GM18861 (cell line): ENCODE results near the gene OGFR.
"Not testable (repeated sequence)": the region's sequence is repeated elsewhere in the genome, so short reads cannot be mapped to it uniquely, and the experiment has no call there.

ENCODE experiments used
- ATAC-seq: cut with Tn5 transposase; IDR thresholded peaks from one replicate; pipeline ENCODE4 v1.9.1; 2021; ENCODE audit not compliant: unreplicated experiment

Gene OGFR

DNA sequence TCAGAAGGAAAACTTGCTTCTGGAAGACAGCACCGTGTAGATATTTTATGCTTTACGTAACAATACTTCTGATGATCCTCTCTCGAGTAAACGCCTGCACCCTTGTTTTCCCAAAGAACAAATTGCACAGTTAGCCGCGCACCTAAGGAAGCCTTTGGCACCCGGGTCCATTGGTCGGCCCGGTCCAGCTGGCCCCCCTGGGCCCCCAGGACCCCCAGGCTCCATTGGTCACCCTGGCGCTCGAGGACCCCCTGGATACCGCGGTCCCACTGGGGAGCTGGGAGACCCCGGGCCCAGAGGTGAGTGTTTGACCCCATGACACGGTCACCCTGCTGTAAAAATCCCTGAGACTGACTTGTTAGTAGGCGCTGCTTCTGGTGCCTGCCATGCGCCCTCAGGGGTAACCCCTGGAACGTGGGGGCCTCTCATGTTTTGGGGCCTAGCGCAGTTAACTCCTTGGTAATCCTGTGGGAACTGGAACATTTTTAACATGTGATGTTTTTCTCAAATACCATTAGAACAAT lies 32.4 kb downstream of the OGFR start:
- no peak for ATAC-seq

DNA sequence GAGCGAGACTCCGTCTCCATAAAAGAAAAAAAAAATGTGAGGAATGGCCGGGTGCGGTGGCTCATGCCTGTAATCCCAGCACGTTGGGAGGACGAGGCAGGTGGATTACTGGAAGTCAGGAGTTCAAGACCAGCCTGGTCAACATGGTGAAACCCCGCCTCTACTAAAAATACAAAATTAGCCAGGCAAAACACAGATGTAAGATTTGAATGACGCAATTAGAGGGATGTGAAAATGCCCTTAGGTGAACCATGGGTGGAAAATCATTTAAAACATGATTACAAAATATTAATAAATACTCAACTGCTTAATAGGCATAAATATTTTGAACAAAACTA lies 33.1 kb downstream of the OGFR start:
- ATAC-seq = no peak

DNA sequence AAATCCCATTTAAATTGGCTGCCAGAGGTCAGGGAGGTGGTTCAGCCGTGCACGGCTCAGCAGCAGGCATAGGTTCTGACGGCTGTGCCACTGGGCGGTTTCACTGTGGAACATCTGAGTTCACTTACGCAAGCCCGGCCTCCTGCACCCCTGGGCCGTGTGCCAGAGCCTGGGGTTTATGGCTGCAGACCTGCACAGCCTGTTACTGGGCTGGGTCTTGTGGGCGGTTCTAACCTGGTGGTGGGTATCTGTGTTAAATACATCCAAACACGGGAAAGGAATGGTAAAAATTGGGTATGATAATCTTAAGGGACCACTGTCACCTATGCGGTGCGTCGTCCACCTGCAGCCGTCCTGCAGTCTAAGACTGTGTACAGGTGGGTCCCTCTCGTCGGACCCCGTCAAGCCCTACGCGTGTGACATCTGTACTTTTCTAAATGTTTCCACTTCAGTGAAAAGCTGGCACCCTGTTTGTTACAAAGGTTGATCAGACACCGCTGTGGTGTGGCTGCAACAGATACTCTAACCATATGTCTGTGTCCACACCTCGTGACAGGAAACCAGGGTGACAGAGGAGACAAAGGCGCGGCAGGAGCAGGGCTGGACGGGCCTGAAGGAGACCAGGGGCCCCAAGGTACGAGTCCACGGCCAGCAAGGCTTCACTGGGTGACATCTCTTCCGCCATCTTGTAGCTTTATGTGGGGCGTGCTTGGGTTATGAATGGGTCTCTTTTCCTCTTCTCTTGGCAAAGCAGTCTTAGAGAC lies 33.7 kb downstream of the OGFR start:
- peak; percentile 64 for ATAC-seq

DNA sequence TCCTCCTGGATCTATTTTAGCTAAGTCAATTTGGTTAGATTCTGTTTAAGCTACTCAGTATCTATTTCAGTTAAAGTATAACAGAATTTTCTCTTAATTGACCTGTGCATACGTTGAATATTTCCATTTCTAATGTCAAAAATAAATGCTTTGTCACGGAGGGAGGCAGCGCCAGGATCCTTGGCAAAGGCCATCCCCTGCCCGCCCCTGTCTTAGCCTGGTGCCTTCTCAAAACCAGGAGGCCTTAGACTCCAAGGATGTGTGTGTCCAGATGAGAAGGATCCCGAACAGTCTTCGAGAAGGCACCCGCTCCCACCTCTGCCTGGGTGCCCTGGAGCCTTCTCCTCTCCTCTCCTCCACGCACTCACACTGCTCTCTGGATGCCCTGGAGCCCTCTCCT lies 34.6 kb downstream of the OGFR start:
- ATAC-seq = no peak

DNA sequence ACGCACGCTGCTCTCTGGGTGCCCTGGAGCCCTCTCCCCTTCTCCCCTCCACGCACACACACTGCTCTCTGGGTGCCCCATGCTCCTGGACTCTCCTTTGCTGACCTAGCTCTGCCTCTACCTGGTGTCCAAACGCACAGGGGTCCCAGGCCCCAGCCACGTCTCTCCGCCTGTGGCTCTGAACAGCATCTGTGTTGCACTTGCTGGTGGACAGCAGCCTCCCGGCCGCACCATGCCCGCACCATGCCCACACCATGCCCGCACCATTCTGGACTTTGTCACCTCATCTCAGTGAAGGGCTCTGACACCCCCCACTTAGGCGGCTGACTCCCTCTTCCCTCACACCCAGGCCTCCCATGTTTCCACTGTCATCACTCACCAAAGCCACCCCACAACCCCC lies 35.2 kb downstream of the OGFR start:
- ATAC-seq = no peak

DNA sequence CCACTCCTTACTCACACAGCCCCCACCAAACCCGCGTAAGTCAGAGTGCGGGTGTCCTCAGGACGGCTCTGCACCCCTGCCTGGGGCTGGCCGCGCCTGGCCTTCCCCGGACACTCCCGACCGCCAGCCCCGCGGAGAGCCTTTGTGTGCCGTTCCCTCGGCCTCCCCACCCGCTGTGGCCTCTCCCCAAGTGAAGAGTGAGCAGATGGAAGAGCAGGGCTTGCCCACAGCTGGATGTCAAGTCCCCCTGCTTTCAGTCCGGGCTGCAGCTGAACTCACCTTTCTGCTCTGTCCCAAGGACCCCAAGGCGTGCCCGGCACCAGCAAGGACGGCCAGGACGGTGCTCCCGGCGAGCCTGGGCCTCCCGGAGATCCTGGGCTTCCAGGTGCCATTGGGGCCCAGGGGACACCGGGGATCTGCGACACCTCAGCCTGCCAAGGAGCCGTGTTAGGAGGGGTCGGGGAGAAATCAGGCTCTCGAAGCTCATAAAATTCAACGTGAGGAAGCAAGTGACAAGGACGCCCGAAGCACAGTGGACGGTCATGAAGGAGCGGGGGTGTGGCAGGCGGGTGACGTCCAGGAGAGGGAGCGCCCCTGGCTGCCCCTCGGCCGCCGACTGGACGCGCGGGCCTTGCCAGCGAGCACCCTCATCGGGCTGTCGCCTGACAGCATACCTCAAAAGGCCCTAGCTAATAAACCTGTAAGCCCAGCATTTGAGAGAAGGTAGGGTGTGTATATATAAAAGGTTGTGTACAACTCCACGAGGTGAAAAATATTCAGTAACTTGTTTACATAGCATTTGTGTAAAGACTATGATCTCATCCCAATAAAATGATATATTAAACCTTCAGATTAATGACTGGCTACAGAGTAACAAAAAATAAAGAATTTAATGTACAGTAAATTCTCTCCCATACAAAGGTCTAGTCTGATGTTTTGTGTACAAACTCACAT lies 35.9 kb downstream of the OGFR start:
- ATAC-seq = no peak

DNA sequence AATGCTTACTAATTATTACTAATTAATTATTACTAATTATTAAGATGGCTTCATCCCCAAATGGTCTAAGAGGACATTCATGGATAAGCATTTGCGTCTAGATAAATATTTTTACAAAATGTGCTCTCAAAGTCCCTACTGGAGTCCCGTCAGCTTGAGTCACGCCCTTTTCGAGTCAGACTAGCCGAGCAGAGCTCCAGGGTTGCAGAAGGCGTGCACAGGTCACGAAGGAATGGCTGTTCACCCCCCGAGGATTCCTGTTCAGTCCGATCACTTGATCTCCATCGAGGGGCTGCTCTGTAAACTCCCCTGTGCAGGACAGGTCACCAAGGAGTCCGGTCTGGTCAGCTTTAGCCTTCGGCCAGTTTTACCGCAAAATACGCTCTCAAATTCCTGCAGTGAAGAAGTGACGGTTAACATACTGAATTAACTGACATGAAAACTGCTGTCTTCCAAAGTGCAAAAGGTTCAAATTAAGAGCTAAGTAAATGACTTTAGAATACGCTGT lies 37.1 kb downstream of the OGFR start:
- no peak for ATAC-seq

DNA sequence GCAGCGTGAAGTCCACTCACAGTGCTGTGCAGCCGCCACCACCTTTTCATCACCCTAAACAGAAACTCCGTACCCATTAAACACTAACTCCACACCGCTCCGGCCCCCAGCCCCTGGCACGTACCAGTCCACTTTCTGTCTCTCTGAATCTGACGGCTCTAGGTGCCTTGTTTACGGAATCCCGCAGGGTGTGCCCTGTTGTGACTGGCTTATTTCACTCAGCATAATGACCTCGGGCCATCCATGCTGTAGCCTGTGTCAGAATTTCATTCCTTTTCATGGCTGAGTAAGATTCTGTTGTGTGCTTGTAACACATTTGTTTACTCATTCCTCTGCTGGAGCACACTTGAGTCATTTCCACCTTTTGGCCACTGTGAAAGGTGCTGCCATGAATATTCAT lies 39.0 kb downstream of the OGFR start:
- ATAC-seq = no peak

DNA sequence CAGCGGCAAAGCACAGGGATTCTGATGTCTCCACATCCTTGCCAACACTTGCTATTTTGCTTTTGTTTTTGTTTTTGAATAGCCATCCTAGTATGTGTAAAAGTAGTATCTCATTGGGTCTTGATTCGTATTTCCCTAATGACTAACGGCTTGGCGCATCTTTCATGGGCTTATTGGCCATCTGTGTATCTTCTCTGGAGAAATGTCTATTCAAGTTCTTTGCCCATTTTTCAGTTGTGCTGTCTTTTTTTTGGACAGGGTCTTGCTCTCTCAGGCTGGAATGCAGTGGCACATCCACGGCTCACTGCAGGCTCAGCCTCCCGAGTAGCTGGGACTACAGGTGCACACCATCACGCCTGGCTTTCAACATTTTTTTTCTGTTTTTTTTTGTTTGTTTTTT lies 39.5 kb downstream of the OGFR start:
- ATAC-seq = no peak

DNA sequence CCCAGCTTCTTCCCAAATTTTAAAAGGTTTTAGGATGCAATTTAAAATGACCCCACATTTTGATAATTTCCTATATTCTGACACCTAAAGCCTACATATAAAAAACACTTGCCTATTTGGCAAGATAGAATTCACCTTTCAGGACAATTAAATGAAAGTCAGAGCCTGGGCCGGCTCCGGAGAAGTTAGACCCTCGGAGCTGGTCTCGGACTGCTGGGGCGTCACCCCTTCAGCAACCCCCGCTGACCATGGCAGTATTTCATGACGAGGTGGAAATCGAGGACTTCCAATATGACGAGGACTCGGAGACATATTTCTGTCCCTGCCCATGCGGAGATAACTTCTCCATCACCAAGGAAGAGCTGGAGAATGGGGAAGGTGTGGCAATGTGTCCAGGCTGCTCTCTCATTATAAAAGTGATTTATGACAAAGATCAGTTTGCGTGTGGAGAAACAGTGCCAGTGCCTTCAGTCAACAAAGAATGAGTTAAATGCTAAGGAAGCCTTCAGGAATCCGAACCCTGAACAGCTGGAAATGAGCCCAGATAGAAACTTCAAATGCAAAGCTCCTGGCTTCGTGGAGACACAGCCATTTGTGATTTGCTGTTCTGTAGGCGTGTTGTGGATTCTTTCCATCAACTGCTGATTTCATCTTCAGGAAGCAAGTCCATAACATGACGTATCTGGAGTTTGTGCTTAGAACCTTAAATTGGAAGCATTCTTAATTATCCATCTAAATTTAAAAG lies 41.0 kb downstream of the OGFR start:
- no peak for ATAC-seq

DNA sequence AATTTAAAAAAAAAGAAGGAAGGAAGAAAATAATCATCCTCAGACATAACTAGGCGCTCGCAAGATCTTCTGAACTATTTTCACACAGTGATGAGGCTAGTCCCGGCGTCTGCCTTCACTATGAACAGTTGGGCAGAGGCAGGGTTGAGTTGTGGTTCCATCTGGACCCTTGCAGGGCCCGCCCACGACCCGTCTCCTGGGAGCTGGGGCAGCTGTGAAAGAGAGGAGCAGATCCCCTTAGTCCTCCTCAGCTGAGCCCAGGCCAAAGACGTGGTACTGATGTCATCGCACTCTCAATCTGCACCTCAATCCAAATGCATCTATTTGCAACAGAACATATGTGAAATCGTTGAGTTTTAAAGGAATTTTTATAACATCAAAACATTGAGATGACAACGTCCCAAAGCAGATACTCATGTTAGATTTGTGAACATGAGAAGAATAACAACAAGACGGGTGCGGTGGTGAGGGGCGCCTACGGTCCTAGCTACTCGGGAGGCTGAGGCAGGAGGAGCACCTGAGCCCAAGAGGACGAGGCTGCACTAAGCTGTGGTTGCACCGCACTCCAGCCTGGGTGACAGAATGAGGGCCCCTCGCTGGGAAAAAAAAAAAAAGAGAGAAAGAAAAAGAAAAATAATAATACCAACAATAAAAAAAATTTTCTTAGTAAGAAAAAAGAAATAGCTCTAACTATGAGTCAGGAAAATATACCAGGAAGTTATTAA lies 41.7 kb downstream of the OGFR start:
- ATAC-seq = no peak

DNA sequence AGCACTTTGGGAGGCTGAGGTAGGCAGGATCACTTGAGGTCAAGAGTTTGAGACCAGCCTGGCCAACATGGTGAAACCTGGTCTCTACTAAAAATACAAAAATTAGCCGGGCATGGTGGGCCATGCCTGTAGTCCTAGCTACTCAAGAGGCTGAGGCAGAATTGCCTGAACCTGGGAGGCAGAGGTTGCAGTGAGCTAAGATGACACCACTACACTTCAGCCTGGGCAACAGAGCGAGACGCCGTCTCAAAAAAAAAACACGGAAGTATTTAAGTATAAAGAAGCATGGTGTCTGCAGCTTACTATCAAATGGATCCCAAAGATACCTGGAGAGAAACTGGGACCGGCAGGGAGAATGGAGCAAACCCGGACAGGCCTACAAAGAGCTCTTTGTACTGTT lies 44.3 kb downstream of the OGFR start:
- not testable (repeated sequence) for ATAC-seq

DNA sequence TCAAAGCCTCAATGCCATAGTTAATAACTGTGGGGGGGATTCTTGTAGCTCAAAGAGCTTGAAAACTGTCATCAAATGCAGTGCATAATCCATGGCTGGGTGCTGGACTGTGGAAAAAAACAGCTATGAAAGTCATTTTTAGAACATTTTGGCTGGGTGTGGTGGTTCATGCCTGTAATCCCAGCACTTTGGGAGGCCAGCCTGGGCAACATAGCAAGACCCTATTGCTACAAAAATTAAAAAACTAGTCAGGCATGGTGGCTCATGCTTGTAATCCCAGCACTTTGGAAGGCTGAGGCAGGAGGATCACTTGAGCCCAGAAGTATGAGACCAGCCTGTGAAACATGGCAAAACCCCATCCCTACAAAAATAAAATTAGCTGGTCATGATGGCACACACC lies 44.8 kb downstream of the OGFR start:
- no peak for ATAC-seq

DNA sequence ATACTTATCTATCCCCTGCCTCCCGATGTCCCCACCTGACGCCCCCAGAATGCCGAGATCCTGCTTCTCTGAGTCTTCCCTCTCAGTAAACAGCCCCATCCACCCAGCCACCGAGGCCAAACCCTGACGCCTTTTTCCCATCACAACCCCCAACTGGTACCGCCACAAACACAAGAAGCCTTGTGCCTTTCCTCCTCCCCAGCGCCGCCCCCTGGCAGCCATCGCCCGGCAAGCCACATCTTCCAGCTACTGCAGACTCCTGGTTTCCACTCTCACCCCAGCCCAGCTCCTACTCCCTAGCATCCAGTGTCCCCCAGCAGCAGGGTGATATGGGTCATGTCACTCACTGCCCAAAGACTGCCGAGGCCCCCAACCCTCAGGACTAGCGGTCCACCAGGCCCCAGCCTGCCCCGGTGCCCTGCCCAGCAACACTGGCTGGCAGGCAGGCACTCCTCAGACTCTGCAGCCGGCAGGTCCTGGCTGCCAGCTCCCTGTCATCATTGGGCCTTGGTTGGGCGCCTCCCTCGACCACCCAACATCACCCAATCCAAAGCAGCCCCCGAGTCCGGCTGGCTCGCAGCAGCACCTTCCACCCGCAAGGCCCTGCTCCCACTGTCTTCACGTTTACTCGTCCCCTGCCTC lies 45.8 kb downstream of the OGFR start:
- no peak for ATAC-seq

DNA sequence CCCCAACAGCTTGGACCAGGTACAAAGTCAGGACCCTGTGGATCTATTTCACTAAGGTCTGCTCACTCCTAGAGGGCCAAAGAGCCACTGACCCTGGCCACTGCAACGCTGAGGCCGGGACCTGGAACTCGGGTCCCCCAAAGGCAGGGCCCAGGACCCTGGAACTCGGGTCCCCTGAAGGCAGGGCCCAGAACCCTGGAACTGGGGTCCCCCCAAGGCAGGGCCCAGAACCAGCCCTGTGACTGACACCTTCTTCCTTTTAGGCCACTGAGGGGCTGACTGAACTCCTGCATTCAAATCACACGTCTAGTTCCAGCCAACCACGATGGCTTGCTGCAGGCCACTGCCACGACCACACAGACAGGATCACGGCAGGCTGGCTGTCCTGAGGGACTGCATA lies 47.6 kb downstream of the OGFR start:
- no peak for ATAC-seq

DNA sequence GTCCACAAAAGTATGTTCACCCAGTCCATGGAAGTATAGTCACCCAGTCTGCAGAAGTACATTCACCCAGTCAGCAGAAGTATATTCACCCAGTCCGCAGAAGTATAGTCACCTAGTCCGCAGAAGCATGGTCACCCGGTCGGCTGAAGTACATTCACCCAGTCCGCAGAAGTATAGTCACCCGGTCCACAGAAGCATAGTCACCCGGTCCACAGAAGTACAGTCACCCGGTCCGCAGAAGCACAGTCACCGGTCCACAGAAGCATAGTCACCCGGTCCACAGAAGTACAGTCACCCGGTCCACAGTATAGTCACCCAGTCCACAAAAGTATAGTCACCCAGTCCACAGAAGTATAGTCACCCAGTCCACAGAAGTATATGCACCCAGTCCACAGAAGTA lies 48.2 kb downstream of the OGFR start:
- no peak for ATAC-seq

DNA sequence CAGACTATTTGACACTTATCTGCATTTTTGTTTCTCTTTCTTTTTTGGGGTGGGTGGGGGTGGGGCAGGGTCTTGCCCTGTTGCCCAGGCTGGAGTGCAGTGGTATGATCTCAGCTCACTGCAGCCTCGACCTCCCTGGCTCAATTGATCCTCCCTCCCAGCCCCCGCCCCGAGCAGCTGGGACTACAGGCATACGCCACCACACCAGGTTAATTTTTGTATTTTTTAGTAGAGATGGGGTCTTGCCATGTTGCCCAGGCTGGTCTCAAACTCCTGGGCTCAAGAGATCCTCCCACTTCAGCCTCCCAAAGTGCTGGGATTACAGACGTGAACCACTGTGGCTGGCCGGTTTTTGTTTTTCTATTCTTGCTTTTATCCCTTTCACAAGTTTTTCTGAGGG lies 48.7 kb downstream of the OGFR start:
- not testable (repeated sequence) for ATAC-seq

DNA sequence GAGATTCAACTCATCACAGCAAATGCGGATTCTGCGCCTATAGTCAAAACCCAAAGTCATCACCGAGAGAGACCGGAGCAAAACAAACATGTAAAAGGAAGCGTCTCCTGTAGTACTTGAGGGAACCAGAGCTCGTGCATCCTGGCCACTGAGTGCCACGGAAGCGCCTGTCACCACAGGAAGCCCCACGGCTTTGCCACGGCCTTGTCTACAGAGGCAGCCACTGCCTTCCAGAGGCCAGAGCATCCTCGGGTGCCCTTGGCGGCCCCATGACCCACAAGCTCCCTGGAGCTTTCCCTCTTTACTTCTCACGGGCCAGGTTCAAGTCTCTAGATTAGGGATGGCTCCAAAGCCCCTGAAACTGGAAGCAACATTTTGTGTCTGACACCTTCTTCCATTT lies 49.5 kb downstream of the OGFR start:
- ATAC-seq = no peak

DNA sequence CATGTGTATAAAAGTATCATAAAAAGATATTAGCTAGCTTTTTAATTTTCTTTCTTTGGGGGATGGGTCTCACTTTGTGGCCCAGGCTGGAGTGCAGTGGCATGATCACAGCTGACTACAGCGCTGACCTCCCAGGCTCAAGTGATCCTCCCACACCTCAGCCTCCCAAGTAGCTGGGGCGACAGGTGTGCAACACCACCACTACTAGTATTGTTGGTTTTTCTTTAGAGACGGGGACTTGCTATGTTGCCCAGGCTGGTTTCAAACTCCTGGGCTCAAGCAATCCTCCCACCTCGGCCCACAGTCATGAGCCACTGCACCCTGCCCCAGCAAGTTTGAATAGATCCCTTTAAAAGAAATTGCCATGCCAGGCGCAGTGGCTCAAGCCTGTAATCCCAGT lies 50.5 kb downstream of the OGFR start:
- no peak for ATAC-seq
